ENCODE measurements around the gene FAM174C.

FAM174C gene

DNA sequence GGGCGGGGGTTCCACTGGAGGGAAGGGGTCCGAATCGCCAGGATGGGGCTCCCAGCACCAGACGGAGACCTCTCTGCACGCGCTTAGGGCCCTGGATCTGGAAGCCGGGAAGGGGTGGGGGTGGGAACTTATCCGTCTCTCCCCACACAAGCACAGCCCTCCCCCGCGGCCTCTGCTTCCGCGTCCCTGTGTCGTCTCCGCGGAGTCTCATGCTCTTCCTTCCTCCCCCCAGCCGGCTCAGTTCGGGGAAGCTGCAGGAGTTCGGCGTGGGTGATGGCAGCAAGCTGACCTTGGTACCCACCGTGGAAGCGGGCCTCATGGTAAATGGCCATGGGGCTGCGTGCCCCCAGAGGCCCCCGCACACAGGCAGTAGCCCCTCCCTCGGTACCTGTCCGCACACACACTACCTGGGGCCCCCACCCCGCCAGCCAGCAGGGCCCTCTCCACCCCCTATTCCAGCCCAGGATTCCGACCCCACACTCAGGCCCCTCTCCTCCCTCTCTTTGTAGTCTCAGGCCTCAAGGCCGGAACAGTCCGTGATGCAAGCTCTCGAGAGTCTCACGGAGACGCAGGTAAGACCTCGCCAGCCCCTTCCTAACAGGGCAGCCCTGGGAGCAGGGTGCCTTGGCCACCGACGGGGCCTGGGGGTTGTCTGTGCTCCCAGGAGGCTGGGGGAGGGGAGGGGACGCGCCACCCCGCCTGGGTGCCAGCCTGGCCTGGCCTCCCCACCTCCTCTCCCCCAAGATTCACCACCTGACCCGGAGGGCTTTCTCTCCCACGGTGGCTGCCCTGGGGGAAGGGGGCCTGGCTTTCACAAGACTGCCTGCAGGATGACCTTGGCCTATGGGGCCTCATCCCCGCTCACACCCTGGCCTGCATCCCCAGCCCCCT lies 23.8 kb upstream of the FAM174C start (continued):
- TF ChIP-seq, protein P1, sequence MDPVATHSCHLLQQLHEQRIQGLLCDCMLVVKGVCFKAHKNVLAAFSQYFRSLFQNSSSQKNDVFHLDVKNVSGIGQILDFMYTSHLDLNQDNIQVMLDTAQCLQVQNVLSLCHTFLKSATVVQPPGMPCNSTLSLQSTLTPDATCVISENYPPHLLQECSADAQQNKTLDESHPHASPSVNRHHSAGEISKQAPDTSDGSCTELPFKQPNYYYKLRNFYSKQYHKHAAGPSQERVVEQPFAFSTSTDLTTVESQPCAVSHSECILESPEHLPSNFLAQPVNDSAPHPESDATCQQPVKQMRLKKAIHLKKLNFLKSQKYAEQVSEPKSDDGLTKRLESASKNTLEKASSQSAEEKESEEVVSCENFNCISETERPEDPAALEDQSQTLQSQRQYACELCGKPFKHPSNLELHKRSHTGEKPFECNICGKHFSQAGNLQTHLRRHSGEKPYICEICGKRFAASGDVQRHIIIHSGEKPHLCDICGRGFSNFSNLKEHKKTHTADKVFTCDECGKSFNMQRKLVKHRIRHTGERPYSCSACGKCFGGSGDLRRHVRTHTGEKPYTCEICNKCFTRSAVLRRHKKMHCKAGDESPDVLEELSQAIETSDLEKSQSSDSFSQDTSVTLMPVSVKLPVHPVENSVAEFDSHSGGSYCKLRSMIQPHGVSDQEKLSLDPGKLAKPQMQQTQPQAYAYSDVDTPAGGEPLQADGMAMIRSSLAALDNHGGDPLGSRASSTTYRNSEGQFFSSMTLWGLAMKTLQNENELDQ (tag by site-specific recombination; IDR thresholded peaks at IDR 0.05; ENCODE audit: low read depth): no peak
- TF ChIP-seq, protein P2, sequence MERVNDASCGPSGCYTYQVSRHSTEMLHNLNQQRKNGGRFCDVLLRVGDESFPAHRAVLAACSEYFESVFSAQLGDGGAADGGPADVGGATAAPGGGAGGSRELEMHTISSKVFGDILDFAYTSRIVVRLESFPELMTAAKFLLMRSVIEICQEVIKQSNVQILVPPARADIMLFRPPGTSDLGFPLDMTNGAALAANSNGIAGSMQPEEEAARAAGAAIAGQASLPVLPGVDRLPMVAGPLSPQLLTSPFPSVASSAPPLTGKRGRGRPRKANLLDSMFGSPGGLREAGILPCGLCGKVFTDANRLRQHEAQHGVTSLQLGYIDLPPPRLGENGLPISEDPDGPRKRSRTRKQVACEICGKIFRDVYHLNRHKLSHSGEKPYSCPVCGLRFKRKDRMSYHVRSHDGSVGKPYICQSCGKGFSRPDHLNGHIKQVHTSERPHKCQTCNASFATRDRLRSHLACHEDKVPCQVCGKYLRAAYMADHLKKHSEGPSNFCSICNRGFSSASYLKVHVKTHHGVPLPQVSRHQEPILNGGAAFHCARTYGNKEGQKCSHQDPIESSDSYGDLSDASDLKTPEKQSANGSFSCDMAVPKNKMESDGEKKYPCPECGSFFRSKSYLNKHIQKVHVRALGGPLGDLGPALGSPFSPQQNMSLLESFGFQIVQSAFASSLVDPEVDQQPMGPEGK (tag by site-specific recombination; IDR thresholded peaks at IDR 0.05): peak; percentile 97
- TF ChIP-seq GLIS1 (tag by site-specific recombination; IDR thresholded peaks at IDR 0.05): peak; percentile 92
- no peak for TF ChIP-seq ZNF624 (tag by site-specific recombination; IDR thresholded peaks at IDR 0.05)
- no peak for TF ChIP-seq ZNF560 (tag by site-specific recombination; IDR thresholded peaks at IDR 0.05; ENCODE audit: borderline replicate concordance)
- no peak for TF ChIP-seq SALL2 (tag by site-specific recombination; IDR thresholded peaks at IDR 0.05; ENCODE audit: borderline replicate concordance)
- no peak for TF ChIP-seq YY1 (tag by site-specific recombination; IDR thresholded peaks at IDR 0.05)
- TF ChIP-seq SP2 (tag by site-specific recombination; IDR thresholded peaks at IDR 0.05): peak; percentile 72
- TF ChIP-seq ZNF292 (tag by site-specific recombination; IDR thresholded peaks at IDR 0.05; ENCODE audit: borderline replicate concordance, low read depth): no peak
- TF ChIP-seq ZFP37 (tag by site-specific recombination; IDR thresholded peaks at IDR 0.05): 0 out of 2 replicates have a peak, but pooled peaks have one; percentile 67
- no peak for TF ChIP-seq ZNF138 (tag by site-specific recombination; IDR thresholded peaks at IDR 0.05; ENCODE audit: borderline replicate concordance)
- TF ChIP-seq ZNF664 (tag by site-specific recombination; IDR thresholded peaks at IDR 0.05): no peak
- no peak for TF ChIP-seq ZNF529 (tag by site-specific recombination; IDR thresholded peaks at IDR 0.05; ENCODE audit: insufficient replicate concordance)
- TF ChIP-seq ZNF132 (tag by site-specific recombination; IDR thresholded peaks at IDR 0.05; ENCODE audit: borderline replicate concordance): no peak
- TF ChIP-seq, protein P3, sequence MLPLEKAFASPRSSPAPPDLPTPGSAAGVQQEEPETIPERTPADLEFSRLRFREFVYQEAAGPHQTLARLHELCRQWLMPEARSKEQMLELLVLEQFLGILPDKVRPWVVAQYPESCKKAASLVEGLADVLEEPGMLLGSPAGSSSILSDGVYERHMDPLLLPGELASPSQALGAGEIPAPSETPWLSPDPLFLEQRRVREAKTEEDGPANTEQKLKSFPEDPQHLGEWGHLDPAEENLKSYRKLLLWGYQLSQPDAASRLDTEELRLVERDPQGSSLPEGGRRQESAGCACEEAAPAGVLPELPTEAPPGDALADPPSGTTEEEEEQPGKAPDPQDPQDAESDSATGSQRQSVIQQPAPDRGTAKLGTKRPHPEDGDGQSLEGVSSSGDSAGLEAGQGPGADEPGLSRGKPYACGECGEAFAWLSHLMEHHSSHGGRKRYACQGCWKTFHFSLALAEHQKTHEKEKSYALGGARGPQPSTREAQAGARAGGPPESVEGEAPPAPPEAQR (tag by site-specific recombination; IDR thresholded peaks at IDR 0.05): no peak
- TF ChIP-seq ZNF341 (tag by site-specific recombination; IDR thresholded peaks at IDR 0.05; ENCODE audit: low read depth): peak; percentile 97
- TF ChIP-seq YY2 (tag by site-specific recombination; IDR thresholded peaks at IDR 0.05): no peak
- TF ChIP-seq, protein P4, sequence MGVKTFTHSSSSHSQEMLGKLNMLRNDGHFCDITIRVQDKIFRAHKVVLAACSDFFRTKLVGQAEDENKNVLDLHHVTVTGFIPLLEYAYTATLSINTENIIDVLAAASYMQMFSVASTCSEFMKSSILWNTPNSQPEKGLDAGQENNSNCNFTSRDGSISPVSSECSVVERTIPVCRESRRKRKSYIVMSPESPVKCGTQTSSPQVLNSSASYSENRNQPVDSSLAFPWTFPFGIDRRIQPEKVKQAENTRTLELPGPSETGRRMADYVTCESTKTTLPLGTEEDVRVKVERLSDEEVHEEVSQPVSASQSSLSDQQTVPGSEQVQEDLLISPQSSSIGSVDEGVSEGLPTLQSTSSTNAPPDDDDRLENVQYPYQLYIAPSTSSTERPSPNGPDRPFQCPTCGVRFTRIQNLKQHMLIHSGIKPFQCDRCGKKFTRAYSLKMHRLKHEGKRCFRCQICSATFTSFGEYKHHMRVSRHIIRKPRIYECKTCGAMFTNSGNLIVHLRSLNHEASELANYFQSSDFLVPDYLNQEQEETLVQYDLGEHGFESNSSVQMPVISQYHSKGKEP (tag by site-specific recombination; IDR thresholded peaks at IDR 0.05): no peak
- TF ChIP-seq ZNF654 (tag by site-specific recombination; IDR thresholded peaks at IDR 0.05; ENCODE audit: low read depth): no peak
- TF ChIP-seq, protein P5, sequence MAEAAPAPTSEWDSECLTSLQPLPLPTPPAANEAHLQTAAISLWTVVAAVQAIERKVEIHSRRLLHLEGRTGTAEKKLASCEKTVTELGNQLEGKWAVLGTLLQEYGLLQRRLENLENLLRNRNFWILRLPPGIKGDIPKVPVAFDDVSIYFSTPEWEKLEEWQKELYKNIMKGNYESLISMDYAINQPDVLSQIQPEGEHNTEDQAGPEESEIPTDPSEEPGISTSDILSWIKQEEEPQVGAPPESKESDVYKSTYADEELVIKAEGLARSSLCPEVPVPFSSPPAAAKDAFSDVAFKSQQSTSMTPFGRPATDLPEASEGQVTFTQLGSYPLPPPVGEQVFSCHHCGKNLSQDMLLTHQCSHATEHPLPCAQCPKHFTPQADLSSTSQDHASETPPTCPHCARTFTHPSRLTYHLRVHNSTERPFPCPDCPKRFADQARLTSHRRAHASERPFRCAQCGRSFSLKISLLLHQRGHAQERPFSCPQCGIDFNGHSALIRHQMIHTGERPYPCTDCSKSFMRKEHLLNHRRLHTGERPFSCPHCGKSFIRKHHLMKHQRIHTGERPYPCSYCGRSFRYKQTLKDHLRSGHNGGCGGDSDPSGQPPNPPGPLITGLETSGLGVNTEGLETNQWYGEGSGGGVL (tag by site-specific recombination; IDR thresholded peaks at IDR 0.05): no peak
- peak; percentile 62; the same call in 1 of the 2 replicates for TF ChIP-seq BCL11B (tag by site-specific recombination; IDR thresholded peaks at IDR 0.05; ENCODE audit: low read depth)
- no peak for TF ChIP-seq ZNF776 (tag by site-specific recombination; IDR thresholded peaks at IDR 0.05; ENCODE audit: borderline replicate concordance)
- no peak for TF ChIP-seq ZNF114 (tag by site-specific recombination; IDR thresholded peaks at IDR 0.05)
- 0 out of 2 replicates have a peak, but pooled peaks have one; percentile 19 for TF ChIP-seq ZBTB48 (tag by site-specific recombination; IDR thresholded peaks at IDR 0.05)
- TF ChIP-seq PRDM1 (tag by site-specific recombination; IDR thresholded peaks at IDR 0.05): peak; percentile 61
- TF ChIP-seq, protein P6, sequence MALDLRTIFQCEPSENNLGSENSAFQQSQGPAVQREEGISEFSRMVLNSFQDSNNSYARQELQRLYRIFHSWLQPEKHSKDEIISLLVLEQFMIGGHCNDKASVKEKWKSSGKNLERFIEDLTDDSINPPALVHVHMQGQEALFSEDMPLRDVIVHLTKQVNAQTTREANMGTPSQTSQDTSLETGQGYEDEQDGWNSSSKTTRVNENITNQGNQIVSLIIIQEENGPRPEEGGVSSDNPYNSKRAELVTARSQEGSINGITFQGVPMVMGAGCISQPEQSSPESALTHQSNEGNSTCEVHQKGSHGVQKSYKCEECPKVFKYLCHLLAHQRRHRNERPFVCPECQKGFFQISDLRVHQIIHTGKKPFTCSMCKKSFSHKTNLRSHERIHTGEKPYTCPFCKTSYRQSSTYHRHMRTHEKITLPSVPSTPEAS (tag by site-specific recombination; IDR thresholded peaks at IDR 0.05): no peak
- TF ChIP-seq, protein P7, sequence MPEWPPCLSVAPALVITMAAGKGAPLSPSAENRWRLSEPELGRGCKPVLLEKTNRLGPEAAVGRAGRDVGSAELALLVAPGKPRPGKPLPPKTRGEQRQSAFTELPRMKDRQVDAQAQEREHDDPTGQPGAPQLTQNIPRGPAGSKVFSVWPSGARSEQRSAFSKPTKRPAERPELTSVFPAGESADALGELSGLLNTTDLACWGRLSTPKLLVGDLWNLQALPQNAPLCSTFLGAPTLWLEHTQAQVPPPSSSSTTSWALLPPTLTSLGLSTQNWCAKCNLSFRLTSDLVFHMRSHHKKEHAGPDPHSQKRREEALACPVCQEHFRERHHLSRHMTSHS (tag by site-specific recombination; IDR thresholded peaks at IDR 0.05): no peak
